ENCODE data around the gene PIK3R1.

DNA sequence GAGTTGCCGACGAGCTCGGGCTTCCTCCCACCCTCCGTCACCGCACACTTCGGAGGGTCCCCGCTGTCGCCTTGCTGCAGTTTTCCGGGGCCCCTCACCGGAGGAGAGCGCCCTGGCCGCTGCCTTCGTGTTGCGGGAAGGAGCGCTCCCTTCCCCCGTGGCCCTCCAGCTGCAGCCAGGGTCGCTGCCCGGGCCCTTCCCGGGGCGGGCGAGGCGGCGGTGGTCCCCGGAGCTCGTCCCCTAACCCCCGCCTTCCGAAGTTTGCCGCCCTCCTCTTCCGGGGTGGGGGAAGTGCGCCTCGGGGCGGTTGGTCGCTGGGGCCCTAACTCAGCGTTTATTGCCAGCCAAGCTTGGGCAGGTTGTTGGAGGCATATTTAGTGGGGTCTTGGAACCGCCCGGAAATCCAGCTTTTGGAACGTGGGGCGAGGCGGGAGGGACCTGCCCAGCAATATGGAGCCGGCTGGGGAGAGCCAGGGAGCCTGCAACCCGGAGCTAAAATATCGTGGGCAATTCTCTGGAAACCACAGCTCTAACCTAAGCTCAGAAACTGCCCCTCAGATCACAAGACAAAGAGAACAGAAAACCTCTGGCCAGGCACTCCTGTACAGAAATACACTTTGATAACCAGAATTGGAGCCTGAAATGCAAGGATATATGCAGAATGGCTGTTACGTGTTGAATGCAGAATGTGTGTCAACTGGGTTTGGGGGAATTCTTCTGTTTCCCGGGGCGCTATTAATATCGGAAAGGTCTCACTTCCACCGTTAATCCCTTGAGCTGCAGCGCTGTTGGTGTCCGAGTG is 890 bp downstream of the PIK3R1 start:
- TF ChIP-seq CTCF (conservative IDR thresholded peaks at IDR 0.05; ENCODE audit: low read depth, low read length) (no peak), EZH2phosphoT487 (IDR thresholded peaks at IDR 0.05; ENCODE audit: borderline replicate concordance, low read length) (no peak), EZH2 (IDR thresholded peaks at IDR 0.05; ENCODE audit: low read length, unreplicated experiment) (no peak)

All from PC-3 (cell line).